Stimulated activated CD4-positive, alpha-beta T cell treated with anti-CD3 and anti-CD28 coated beads, Interleukin-12 subunit alpha, Interleukin-12 subunit beta, amount 100 ng/mL, for 24 hours (primary cell): ENCODE measurements around the gene BTBD19.

ENCODE experiments used
- DNase-seq, 2 experiments: peaks; one replicate each; pipeline ENCODE4 v3.0.0-alpha.2; 2020; ENCODE audit warnings: low read depth in 2 of 2

The BTBD19 gene

DNA sequence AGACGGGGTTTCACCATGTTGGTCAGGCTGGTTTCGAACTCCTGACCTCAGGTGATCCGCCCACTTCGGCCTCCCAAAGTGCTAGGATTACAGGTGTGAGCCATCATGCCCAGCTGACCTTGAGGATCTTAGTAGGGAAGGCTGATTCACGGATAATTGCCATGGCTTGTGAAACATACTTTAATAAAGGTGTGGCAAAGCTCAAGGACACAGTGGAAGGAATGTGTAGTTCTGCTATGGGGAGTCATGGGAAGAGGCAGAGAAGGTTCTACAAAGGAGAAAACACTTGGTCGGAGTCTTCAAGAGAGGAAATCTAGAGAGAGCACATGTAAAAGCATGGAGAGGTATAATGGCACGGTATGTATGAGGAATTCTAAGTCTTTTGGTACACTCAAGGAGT, 47.4 kb downstream of the BTBD19 start:
- no peak for DNase-seq

DNA sequence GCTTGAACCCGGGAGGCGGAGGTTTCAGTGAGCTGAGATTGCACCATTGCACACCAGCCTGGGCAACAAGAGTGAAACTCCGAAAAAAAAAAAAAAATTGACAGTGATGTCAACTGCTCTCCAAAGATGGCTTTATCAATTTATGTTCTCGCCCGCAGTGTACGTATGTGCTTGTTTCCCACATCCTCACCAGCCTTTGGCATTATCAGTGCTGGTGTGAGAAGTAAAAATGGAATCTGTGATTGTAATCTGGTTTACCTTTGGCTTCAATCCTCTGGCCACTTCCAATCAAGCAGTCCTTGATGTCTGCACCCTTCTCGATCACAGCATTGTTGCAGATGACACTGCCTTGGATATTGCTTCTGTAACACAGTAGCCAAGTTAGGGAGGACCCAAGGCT, 49.1 kb downstream of the BTBD19 start:
- DNase-seq, result no peak

DNA sequence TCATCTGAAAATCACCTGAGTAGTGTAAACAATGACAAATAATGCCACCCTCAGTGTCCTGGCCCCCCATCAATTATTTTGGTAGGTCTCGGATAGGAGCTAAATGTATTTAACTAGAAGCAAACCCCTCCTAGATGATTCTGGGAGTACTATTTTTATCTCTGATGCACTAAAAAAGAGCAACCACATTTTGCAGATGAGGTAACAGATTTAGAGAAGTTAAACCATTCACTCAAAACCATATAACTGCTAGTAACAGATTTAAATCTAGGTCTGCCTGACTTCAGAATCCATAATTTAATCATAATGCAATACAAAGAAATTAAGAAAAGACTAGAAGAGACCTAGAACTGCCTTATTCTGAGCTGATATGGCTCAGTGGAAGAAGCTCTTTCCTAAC, 52.0 kb downstream of the BTBD19 start:
- DNase-seq, result no peak

DNA sequence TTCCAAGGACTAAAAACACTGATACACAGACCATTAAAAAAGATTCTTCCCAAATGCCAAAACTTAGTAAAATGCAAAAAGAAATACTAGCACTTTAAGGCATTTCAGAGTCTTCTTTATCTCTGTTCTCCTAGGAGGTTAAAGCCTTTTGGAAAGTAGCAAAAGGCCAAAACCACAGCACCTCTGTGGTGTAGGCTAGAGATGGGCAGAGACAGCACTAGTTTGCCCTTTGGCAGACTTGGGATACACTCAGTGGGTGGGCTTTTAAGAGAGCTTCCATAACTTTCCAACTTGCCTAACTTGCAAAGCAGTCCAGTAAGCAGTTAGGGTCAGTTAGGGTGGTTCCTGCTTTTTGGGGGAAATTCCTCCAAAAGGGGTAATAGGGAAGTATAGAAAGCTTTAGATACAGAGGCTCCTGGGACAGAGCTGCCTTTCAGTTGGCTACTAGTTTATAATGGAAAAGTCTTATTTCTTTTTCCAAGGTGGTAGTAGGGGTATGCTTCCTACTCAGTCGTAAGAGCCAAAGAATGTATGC, 52.6 kb downstream of the BTBD19 start:
- no peak for DNase-seq

DNA sequence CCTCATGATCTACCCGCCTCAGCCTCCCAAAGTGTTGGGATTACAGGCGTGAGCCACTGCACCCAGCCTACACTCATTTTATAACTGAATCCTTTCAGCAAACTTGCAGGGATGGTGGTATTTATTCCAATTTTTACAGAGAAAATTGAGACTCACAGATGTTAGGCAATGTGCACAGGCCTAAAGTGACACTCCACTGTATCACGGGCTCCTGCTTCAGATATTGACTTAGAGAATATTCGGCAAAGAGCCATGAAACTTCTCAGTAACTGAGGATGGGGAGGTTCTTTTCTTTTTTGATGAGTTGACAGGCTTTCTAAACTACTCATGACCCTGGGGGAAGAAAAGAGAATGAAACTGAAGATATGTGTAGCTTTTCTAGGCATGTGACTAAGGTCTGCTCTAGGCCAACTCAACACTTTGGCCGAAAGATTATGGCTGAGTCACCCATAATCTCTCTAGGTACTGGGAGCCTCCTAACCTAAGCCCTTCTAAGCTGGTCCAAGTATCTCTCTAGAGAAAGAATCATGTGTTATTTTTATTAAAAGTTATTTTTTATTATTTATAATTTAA, 54.6 kb downstream of the BTBD19 start:
- DNase-seq, result no peak
